Peyer's patch (tissue), 4 donors: ENCODE measurements around the gene PPFIA3.

Experiments
- POLR2A ChIP-seq, 2 donors: fragments of 450-650 bp; IDR thresholded peaks; one replicate each; pipeline ENCODE4 v1.5.1; 2017; ENCODE audit warnings: antibody characterized with exemption in 2 of 2, mild to moderate bottlenecking in 2 of 2, moderate library complexity in 2 of 2
- TF ChIP-seq, protein P1 (sequence below), 6 experiments: fragments of 450-650 bp in 4 of 6; fragments of 200-600 bp in 2 of 6; sonication (generic) in 1 of 6; IDR thresholded peaks; one replicate each; pipeline ENCODE4 v1.5.1; 2017 to 2019; ENCODE audit warnings: antibody characterized with exemption in 6 of 6, mild to moderate bottlenecking in 3 of 6, moderate library complexity in 1 of 6

GRCh38 chr19:49109051-49109450 is 10.3 kb upstream of the PPFIA3 start:
- TF ChIP-seq, protein P1, sequence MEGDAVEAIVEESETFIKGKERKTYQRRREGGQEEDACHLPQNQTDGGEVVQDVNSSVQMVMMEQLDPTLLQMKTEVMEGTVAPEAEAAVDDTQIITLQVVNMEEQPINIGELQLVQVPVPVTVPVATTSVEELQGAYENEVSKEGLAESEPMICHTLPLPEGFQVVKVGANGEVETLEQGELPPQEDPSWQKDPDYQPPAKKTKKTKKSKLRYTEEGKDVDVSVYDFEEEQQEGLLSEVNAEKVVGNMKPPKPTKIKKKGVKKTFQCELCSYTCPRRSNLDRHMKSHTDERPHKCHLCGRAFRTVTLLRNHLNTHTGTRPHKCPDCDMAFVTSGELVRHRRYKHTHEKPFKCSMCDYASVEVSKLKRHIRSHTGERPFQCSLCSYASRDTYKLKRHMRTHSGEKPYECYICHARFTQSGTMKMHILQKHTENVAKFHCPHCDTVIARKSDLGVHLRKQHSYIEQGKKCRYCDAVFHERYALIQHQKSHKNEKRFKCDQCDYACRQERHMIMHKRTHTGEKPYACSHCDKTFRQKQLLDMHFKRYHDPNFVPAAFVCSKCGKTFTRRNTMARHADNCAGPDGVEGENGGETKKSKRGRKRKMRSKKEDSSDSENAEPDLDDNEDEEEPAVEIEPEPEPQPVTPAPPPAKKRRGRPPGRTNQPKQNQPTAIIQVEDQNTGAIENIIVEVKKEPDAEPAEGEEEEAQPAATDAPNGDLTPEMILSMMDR (IDR thresholded peaks at IDR 0.05): no peak
- no peak for TF ChIP-seq POLR2A (IDR thresholded peaks at IDR 0.05)
